Spleen (tissue), 7 donors: Measurements from ENCODE around the gene ZNF646.

Experiments used
- CTCF ChIP-seq, 11 experiments: fragments of 200-600 bp in 7 of 11; fragments of 450-650 bp in 4 of 11; sonication (generic) in 4 of 11; IDR thresholded peaks in 8 of 11; conservative IDR thresholded peaks in 3 of 11; 1 replicate in 7 of 11; 2 replicates in 4 of 11; pipeline versions ENCODE4 v1.4.0 to v1.8.0; 2016 to 2021; ENCODE audit warnings: antibody characterized with exemption in 11 of 11, inconsistent platforms in 4 of 11, mild to moderate bottlenecking in 1 of 11
- POLR2A ChIP-seq, 3 donors: fragments of 450-650 bp; IDR thresholded peaks; one replicate each; pipeline ENCODE4 v1.5.1; 2017; ENCODE audit warnings: antibody characterized with exemption in 3 of 3, mild to moderate bottlenecking in 1 of 3
- donor health status: DM: no; HTN: no; CAD: no; lungs with moderate emphysema.
- donor health status: DM: no; HTN: no; CAD: no.
- donor health status: DM: no; HTN: no; CAD: no.

GRCh38 chr16:31133046-31133501 lies 58.9 kb downstream of the ZNF646 start:
- no peak for TF ChIP-seq CTCF (IDR thresholded peaks at IDR 0.05 in 8 of 11, conservative IDR thresholded peaks at IDR 0.05 in 3 of 11)
- TF ChIP-seq POLR2A (IDR thresholded peaks at IDR 0.05) = no peak
